Kasumi-1 (cell line): Measurements from ENCODE around the gene TPM4.
A peak's percentile ranks its signal among the peaks of the same experiment; 100 is the strongest.
"Not testable (repeated sequence)": the region's sequence is repeated elsewhere in the genome, so short reads cannot be mapped to it uniquely, and the experiment has no call there.

Experiments
- DNase-seq, 2 experiments: peaks; one replicate each; lab custom pipeline; 2025; lab: John Stamatoyannopoulos, UW

TPM4 gene

DNA sequence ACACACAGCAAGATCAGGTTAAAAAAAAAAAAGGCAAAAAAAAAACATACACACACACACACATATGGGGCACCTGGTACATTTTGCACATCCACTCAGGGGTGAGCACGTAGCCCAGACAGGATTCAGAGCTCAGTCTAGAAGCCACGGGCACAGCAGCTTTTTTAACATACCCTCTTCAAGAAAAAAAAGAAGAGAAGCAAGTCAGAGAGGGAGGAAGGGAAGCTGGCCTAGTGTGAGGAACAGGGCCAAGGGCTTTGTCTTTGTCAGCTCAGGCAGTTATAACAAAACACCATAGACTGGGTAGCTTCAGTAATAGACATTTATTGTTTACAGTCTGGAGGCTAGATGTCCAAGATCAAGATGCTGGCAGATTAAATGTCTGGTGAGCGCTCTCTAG, 2.3 kb upstream of the TPM4 start:
- DNase-seq = peak in 1 of 2 experiments; percentile 20

DNA sequence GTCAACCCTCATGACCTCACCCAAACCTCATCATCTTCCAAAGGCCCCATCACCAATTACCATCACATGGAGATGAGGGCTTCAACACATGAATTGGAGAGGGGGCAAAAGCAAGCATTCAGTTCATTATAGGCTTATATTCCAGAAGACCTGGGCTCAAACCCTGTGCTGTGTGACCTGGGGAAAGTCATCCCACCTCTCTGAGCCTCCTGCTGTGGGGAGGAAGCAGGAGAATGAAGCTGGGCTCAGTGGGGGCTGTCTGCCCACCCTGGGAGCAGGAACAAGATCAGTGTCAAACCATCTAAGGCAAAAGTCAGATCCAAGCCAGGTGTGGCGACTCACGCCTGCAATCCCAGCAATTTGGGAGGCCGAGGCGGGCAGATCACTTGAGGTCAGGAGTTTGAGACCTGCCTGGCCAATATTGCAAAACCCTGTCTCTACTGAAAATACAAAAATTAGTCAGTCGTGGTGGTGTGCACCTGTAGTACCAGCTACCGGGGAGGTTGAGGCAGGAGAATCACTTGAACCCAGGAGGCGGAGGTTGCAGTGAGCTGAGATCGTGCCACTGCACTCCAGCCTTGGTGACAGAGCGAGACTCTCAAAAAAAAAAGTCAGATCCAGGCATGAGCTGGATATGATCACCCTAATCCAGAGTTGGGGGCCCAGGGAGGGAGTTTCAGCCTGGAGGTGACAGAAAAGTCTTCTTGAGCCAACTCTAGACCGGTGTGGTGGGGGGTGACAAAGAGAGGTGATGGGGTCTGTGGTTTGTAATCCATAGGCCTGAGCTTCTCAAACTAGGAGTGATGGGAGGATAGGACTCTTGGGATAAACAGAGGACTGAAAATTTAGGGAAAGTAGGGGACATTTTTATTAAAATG, 1.6 kb upstream of the TPM4 start:
- DNase-seq = no peak

DNA sequence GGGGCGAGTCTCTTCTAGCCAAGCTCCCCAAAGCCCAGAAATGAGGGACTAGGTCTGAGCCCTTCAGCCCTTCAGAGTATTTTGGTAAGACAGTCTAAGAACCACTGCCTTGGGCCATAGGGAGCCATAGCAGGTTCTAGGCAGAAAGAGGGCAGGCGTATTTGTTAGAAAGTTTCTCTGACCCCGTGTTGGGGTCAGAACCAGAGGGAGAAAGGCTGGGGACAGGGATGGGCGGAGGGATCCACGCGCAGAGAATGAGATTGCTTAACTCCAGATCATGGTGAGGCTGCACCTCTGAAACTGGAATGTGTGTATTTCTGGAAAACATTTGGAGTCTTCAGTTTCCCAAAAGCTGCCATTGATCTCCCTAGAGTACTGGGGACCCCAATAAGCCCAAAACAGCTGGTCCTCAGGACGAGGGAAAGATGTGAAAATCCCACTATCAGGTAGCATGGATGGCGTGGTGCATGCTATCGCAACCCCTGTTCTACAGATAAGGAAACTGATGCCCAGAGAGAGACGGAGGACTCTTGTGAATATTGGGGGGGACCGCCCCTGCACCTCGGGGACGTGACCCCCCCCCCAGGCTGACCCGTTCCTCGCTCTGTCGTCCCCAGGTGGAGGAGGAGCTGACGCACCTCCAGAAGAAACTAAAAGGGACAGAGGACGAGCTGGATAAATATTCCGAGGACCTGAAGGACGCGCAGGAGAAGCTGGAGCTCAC, 703 bp upstream of the TPM4 start:
- DNase-seq = no peak

DNA sequence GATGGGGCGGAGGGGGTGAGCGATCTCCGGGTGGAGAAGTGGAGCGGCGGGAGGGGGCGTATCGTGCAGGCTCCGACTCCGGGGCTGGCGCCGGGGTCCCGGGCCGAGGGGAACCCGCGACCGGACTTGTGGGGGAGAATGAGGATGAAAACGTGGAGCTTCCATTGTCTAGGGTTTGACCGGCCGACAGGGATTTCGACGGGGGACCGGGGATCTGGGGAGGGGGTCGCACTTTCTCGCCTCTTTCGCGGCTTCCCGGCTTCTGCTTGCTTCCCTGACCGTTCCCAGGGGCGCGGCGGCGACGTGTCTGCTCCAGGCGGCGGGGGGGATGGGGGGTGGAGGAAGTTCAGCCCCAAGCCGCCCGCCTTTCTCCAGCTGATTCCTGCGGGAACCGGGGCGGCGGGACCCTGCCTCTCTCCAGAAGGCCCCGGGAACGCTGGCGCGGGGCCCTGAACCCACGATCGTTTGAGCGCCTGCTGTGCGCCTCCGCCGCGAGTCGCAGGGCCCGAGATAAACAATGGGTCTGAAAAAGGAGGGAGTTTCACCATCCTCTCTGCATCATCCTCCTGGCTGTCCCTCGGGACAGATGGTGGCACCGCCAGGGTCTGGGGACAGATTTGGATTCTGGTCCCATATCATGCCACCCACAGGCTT, 790 bp downstream of the TPM4 start:
- DNase-seq = peak in 1 of 2 experiments; percentile 21

DNA sequence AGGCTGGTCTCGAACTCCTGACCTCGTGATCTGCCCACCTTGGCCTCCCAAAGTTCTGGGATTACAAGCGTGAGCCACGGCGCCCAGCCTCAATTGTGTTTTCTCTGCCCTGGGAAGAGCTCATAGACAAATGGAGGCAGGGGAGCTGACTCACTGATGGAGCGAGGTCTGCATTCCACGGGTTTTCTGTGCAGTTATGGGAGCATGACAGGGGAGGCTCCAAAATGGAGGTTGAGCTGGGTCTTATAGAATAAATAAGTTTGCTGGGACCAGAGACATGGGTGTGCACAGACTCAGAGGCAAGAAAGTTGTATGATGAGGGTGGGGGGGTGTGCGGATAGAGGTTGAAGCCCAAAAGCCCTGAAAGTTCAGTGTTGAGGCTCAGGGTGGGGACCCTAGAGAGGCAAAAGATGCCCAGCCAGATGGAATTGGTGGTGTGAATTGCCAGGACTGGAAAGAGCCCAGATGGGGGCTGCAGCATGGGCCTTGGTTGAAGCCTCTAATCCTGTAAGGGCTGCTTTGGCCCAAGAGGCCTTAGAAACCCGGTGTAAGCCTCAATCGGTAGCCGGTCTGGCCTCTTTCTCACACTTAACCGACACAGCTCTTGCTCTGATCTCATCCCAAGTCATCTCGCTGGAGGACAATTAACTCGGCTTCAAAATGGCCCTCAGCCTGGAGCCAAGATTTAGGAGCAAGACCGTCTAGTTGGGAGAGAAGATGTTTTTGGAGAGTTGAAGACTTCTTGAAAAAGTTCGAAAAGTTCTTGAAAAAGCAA, 1.9 kb downstream of the TPM4 start:
- DNase-seq = peak; percentile 63 to 66

DNA sequence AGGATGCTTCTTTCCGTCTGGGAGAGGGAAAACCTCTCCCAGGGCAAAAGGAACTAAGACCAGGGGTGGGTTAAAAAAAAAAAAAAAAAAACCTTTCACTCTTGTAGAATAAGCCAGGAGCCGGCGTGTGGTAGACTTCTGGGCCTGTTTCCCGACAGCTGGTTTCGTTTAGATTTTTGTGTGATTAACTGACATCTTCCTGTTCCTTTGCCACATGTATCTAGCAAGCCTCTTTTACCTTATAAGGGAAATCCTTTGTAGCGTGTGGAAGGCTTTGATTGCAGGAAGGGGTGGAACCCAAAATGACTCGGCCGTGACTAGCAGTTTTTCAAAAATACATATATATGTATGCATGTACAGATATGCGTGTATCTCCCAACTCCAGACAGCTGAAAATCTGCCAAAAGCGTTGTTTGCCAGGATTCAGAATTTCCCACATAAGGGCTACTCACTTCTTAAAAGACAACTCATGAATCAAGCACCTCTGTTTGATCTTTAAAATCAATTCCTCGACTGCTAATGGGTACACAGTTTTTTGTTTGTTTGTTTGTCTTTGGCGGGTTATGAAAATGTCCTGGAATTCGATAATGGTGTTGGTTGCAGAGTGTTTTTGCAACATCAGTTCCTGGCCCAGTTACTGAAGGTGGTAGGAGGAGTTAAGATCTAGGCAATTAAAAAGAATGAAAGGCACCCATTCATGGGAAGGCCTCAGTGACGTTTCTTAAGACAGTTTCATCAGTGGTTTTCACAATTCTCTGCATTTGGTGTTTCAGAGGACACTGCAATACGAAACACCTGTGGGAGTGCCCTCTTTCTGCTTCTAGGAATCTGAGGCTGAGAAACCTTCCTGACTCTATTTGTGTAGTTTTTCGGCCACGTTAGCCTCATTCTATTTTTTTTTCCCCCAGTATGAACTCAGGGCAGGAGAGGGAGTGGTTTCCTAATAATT, 2.7 kb downstream of the TPM4 start:
- peak; percentile 98 to 99 for DNase-seq

DNA sequence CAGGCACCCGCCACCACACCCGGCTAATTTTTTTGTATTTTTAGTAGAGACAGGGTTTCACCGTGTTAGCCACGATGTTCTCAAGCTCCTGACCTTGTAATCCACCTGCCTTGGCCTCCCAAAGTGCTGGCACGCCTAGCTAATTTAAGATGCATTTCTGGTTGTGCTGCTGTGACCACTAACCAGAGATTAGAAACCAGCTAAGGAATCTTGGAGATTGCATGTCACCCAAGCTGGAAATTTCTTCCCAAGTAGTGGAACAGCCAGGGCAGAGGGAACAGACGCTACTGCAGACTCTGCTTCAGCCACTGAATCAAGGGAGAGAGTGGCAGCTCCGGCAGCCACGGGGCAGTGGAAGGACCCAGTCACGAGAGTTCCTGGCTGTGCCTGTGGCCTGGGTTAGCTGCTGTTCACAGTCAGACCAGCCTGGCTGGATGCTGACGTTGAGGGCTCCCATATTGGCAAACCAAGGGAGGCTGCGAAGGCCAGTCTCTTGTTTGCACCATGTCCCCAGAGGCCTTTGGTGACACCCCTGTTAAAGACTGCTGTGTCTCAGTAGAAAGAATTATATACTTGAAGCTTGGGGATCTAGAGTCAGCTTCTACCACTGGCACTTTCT, 7.9 kb downstream of the TPM4 start:
- DNase-seq = no peak

DNA sequence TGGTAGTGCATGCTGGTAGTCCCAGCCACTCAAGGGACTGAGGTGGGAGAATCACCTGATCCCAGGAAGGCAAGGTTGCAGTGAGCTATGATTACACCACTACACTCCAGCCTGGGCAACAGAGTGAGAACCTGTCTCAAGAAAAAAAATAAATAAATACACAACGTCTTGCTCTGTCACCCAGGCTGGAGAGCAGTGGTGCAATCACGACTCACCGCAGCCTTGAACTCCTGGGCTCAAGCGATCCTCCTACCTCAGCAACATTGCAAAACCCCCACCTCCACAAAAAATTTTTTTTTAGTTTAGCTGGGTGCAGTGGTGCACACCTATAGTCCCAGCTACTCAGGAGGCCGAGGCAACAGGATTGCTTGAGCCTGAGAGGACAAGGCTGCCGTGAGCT, 8.8 kb downstream of the TPM4 start:
- no peak for DNase-seq

DNA sequence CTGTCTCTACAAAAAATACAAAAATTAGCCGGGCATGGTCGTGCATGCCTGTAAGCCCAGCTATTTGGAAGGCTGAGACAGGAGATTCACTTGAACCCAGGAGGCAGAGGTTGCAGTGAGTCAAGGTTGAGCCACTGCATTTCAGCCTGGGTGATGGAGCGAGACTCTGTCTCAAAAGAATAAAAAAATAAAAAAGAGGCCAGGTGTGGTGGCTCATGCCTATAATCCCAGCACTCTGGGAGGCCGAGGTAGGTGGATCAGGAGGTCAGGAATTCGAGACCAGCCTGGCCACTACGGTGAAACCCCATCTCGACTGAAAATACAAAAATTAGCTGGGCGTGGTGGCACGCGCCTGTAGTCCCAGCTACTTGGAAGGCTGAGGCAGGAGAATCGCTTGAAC, 11.1 kb downstream of the TPM4 start:
- DNase-seq = not testable (repeated sequence)

DNA sequence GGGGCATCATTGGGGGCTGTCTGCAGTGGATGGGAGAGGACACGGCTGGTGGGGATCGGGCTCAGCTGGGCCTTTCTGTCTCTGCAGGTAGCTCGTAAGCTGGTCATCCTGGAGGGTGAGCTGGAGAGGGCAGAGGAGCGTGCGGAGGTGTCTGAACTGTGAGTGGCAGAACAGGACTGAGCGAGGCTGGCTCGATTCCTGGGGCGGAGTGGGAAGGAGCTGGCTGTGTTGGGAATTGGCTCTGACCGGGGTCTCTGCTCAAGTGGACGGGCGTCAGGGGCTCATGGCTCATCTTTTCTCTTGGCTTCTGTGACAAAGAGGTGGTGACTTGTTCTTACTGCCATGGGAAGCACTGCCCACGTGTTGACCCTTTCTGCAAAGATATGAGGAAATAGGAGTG, 11.6 kb downstream of the TPM4 start:
- DNase-seq = no peak

DNA sequence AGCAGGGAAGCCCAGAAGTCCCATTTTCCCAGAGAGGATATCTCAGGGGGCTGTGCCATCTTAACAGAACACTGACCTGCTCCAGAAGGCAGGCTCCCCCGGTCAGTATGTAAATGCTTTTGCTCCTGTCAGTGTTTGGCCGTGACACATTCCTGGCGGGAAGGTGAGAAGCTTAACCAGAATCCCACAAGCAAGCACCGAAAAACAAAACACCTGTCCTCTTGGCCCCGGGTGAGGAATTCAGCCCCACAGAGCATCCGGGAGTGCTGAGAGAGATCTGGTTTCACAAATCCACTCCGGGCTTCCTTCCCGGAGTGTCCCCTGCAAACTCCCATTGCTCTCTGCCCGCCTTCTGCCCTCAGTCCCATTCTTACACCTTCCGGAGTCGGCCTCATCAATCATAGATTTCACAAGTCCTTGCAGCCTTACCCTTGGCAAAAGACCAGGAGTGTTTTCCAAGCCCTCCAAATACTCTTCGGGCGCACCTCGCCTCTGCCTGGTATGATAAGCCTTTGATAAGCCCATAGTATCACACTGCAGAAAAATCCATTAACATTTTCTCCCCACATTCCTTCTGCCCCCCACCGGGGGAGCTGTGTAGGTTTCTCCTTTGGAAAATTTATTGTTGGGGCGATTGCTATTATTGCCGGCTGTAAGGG, 12.2 kb downstream of the TPM4 start:
- DNase-seq = no peak

DNA sequence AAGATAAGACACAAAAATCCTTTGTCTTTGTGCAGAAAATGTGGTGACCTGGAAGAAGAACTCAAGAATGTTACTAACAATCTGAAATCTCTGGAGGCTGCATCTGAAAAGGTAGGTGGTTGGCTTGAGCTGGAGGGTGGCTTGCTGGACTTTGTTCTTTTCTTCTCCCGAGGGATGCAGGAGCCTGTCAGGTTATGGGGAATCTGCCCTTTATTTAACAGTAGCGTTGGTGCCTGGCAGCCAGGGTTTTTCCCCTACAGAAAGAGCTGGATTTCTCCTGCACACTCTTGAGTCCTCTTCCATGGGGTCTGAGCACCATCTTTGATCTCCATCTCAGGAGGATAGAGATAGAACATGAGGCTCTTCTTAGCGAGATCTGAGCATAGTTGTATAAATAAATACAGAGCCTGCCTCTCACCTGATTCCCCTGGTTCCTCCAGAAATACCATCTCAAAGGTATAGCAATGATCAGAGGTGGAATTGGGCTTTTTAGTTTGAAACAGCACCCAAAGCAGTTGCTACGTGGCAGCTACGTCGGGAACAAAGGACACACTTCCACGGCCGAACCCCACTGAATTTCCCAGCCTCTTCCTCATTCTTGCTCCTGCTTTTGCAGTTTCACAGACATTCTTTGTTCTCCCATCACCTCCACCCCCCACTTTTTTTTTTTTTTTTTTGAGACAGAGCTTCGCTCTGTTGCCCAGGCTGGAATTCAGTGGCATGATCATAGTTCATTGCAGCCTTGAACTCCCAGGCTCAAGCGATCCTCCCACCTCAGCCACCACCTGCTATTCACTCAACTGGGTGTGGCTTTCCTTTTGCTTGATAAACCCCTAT, 12.9 kb downstream of the TPM4 start:
- DNase-seq = no peak

DNA sequence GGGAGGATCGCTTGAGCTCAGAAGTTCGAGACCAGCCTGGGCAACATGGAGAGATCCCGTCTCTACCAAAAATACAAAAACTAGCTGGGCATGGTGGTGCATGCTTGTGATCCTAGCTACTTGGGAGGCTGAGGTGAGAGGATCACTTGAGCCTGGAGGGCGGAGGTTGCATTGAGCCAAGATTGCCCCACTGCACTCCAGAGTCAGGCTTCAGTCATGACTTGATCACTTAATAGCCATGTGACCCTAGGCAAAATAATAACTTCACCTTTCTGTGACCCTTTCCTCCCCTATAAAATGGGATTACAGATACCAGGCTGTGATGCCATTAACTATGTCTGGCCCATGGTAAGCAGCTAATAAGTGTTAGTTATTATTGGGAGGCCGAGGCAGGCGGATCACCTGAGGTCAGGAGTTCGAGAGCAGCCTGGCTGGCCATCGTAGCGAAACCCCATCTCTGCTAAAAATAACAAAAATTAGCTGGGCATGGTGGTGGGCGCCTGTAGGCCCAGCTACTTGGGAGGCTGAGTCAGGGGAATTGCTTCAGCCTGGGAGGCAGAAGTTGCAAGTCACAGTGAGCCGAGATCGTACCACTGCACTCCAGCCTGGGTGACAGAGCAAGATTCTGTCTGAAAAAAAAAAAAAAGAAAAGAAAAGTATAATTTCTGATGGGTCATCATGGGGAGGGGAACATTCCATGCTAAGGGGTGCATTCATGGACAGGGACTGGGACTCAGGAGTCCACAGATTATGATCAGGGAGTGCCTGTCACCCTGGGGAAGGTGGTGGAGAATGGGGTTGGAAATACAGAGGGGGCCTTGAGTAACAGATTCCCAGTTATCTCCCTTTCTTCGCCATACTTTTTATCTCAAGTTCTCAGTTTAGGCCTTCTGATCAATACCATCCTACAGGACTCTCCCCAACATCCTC, 15.5 kb downstream of the TPM4 start:
- DNase-seq = no peak

DNA sequence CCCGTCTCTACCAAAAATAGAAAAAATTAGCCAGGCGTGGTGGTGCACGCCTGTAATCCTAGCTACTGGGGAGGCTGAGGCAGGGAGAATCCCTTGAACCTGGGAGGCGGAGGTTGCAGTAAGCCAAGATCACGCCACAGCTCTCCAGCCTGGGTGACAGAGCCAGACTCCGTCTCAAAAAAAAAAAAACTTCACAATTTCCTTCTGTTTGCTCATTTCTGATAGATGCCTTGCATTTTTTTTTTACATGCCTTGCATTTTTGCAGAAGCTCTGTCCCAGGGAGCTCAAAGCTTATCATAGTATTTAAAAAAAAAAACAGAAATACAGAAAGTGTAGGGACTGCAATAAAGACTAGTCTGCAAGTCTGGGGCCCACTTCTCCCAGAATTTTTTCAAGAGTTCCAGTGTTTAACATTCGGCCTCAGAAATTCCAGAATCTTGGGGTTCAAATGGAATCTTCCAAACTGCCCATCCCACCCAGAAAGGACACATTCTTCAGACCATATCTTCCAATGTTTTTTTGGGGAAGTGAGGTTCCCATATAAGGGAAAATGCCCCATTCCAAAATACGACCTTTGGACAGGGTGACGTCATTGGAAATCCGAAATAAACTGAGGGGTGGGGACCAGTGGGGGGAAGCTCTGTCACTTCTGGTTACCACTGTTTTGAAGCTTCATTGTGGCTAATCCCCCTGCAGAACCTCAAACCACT, 18.2 kb downstream of the TPM4 start:
- DNase-seq = no peak

DNA sequence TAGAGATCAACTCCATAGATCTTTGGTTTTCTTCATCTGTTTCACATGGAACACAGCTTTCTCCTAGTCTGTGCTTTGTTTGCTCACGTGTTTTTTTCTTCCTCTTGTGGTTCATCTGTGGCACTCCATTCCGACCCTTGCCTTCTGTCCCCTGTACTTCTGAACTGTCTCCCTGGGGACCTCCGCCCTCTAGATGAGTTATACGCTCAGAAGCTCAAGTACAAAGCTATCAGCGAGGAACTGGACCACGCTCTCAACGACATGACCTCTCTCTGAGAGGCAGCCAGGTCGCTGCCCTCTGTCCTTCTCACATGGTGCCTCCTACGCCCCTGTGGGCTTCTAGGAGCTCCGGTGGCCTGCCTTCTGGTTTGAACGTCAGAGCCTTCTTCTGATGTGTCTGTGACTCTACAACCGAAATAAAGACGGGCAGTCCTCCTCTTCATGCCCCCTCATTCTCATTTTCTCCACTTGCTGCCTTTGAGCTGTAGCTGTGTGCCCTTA, 18.8 kb downstream of the TPM4 start:
- DNase-seq = no peak

DNA sequence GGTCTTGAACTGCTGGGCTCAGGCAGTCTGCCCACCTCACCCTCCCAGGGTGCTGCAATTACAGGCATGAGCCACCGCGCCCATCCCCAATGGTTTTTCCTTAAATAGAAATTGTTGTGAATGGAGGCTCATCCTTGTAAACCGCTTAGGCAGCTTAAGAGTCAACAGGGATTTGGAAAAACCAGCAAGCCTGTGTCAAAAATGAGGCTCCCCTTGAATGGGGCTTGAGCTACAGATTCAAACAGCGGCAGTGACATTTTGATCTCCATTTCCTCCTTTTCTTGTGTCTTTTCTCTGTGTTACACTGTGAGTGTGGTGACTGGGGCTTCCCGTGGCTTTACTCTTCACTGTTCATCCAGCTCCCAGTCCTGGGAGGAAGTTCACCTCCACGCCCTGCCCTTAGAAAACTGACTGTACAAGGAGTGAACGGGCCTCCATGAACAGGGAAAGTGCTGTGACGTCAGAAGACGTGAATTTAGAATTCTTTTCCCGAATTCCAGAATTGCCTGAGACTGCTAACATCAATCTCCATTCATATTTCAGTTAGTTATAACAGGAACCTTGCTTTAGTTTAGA, 20.1 kb downstream of the TPM4 start:
- no peak for DNase-seq

DNA sequence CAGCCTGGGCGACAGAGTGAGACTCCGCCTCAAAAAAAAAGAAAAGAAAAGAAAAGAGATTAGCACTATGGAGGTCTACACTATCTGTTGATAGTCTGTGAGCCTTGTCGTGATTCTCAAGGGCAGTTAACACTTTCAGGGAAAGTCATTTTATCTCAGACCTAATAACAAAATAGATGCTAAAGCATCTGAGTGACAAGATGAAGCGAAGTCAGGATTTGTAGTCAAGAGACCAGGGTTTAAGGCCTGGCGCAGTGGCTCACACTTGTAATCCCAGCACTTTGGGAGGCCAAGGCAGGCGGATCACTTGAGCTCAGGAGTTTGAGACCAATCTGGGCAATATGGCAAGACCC, 22.1 kb downstream of the TPM4 start:
- DNase-seq = no peak
